Astrocyte (in vitro differentiated cells and primary cell): ENCODE results near the gene AIFM1.

Source experiments
- EZH2 ChIP-seq: IDR thresholded peaks from 2 replicates; pipeline ENCODE4 v1.6.1; 2012; ENCODE audit warnings: mild to moderate bottlenecking, low read length, inconsistent platforms; ENCODE audit not compliant: insufficient read depth
- TF ChIP-seq, protein P1 (sequence below): IDR thresholded peaks from 2 replicates; pipeline ENCODE4 v1.5.1; 2011; ENCODE audit warnings: low read depth, mild to moderate bottlenecking, inconsistent platforms, low read length, moderate library complexity; ENCODE audit not compliant: insufficient read depth

DNA sequence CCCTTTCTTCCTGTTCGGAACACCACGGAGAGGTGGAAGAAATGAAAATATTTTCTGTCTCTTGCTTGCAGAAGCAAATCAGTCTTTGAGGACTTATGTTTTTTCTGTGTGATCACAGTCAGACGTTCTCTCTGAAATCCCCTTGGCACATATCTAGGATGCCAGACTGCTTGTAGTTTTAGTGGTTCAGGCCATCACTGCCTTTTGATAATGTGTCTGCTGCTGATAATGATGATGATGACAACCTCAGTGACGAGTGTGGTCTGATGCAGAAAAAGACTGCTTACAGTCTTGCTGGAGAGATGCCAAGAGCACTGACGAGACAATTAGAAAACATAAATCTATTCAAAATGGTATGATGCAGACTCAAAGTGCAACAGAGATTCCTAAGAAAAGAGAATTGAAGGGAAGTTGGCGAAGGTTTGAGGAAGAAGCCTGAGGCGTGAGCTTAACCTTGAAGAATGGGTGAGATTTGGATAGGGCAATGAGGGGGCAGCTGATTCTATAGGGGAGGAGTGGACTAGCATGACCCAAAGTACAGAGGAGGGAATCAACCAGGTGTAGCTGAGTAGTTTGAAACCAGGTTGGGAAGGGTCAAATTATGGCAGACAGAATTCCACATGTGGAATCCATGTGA lies 14.1 kb upstream of the AIFM1 start:
- TF ChIP-seq, protein P1, sequence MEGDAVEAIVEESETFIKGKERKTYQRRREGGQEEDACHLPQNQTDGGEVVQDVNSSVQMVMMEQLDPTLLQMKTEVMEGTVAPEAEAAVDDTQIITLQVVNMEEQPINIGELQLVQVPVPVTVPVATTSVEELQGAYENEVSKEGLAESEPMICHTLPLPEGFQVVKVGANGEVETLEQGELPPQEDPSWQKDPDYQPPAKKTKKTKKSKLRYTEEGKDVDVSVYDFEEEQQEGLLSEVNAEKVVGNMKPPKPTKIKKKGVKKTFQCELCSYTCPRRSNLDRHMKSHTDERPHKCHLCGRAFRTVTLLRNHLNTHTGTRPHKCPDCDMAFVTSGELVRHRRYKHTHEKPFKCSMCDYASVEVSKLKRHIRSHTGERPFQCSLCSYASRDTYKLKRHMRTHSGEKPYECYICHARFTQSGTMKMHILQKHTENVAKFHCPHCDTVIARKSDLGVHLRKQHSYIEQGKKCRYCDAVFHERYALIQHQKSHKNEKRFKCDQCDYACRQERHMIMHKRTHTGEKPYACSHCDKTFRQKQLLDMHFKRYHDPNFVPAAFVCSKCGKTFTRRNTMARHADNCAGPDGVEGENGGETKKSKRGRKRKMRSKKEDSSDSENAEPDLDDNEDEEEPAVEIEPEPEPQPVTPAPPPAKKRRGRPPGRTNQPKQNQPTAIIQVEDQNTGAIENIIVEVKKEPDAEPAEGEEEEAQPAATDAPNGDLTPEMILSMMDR, result no peak
- TF ChIP-seq EZH2, result no peak
